GM12875 (cell line): ENCODE results near the gene ARHGEF6.
A peak's percentile ranks its signal among the peaks of the same experiment; 100 is the strongest.

Experiments used
- H3K4me3 ChIP-seq: one replicate; pipeline ENCODE4 v1.5.1; 2011; ENCODE audit warnings: low read depth, low read length, control low read depth
- CTCF ChIP-seq: IDR thresholded peaks from 2 replicates; pipeline ENCODE4 v1.5.1; 2011; ENCODE audit warnings: low read depth, mild to moderate bottlenecking, control low read depth, inconsistent platforms, low read length, moderate library complexity, borderline replicate concordance; ENCODE audit not compliant: insufficient read depth

The ARHGEF6 gene

DNA sequence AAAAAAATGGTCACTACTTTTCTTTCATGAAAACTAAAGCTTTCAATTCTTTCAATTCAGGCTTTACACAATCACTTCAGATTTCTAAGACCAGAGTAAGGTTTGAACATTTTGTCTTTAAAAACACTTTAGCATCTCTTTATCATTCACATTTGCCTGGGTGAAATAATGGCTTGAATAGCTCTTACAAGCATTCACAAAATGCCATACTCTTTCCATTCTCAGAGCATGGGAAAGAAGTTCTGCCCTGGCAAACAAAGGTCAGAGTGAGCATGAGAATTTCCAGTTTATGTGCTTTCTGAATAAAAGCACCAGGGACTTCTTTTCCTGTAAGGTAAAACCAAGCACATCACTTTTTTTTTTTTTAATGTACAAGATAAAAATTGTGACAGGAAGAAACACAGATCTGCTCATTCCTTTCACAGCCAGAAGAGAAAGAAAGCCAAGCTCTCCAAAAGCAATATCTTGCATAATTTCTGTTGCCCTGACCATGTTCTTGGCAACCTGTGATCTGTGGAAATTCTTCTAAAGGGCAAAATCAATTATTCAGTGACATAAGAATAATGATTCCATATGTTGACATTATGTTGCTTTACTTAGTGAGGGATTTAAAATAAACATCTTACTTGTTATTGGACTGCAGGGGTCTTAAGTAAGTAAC lies 68.0 kb downstream of the ARHGEF6 start:
- TF ChIP-seq CTCF: no peak

GRCh38 chrX:136711147-136711546 lies 69.6 kb downstream of the ARHGEF6 start:
- H3K4me3 ChIP-seq: no peak overlapping the region
- peak; percentile 32; the same call in 1 of the 2 replicates for TF ChIP-seq CTCF

More for the DNA sequence above, 68.0 kb downstream of the ARHGEF6 start:
- no peak overlapping the region for H3K4me3 ChIP-seq

DNA sequence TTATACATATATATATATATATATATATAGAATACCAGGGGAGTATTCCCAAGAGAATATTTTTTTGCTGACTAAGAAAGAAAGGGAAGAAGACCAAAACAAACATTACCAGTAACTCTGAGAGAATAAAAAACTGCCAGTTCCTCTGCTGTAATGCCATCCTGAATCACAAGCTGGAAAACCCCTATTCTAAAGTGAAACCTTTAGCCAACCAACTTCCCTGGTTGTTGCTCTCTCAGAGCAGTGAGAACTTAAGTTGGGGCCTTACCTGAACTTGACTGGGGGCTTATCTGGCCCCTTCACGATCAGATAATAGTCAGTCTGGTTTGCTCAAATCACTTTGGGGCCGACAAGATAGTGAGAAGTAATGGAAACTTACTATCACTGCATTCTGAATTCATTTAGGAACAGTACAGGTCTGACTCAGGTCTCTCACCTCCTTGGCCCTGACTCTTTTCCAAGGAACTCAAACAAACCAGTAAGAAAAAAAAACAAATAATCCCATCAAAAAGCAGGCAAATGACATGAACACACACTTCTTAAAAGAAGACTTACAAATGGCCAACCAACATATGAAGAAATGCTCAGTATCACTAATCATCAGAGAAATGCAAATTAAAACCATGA lies 70.3 kb downstream of the ARHGEF6 start:
- no peak for TF ChIP-seq CTCF
- H3K4me3 ChIP-seq: no peak overlapping the region

DNA sequence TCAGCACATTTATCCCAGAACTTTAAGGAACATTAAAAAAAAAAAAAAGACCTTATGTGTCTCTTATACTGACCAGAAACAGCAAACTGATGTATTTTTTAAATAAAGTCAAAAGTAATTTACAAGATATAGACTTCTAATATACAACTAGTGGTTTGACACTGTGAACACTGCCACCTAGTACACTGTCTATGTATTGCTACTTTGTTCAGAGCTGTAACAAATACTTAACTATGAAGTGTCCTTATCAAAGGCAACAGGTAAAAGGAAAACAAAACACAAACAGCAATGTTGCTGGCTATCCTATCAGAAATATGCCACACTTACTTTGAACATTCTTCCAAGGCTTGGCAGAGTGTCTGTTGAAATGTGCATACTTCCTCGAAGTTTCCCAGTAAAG lies 72.4 kb downstream of the ARHGEF6 start:
- no peak overlapping the region for H3K4me3 ChIP-seq
- TF ChIP-seq CTCF: no peak

- TF ChIP-seq CTCF: no peak
- no peak overlapping the region for H3K4me3 ChIP-seq
These were observed 83.6 kb downstream of the ARHGEF6 start for GRCh38 chrX:136697156-136697555.

DNA sequence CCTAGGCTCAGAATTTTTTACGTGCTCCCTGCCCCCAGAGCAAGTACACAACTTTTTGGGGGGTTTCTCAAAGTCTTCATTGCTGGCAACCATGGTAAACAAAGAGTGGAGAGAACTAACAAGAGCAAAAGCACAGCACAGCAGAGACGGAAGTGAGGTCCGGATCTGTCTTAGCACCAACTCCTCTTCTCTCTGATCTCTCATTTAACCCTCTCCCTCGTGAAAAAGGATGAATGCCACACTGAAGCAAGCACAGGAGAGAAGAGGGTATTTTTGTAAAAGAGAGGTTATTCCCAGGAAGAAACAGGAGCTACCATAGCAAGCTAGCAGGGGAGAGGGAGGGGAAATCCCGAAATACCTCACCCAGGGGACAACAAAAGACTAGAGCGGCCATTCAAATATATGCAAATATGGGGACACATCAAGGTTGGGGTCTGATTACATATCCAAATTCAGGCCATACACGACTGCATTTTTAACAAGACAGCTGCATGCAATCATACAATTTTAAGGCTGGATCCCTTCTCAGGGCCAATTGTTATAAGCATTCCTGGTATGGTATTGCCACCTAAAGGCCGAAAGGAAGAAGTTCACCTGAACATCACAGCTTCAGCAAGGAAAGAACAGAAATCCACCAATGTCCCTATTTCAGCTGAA lies 86.2 kb downstream of the ARHGEF6 start:
- H3K4me3 ChIP-seq: no peak overlapping the region
- TF ChIP-seq CTCF: peak; percentile 58; the same call in 1 of the 2 replicates
